Hippocampal formation (tissue), 2 donors: ENCODE measurements around the gene VTI1A.
"Not testable (repeated sequence)": the region's sequence is repeated elsewhere in the genome, so short reads cannot be mapped to it uniquely, and the experiment has no call there.

Experiments used
- DNase-seq, 2 donors: peaks; one replicate each; lab custom pipeline; 2025; lab: John Stamatoyannopoulos, UW

Gene VTI1A

GRCh38 chr10:112588225-112588990, 141.4 kb downstream of the VTI1A start:
- DNase-seq: no peak

- no peak for DNase-seq
Measured at GRCh38 chr10:112589081-112589480, 142.1 kb downstream of the VTI1A start.

GRCh38 chr10:112590786-112591185, 143.8 kb downstream of the VTI1A start:
- DNase-seq: not testable (repeated sequence)

GRCh38 chr10:112593023-112593422, 146.0 kb downstream of the VTI1A start:
- DNase-seq: no peak

GRCh38 chr10:112601214-112602090, 154.4 kb downstream of the VTI1A start:
- DNase-seq: no peak

- no peak for DNase-seq
Measured at GRCh38 chr10:112603062-112603461, 156.0 kb downstream of the VTI1A start.

GRCh38 chr10:112605063-112605462, 158.0 kb downstream of the VTI1A start:
- no peak for DNase-seq

- no peak for DNase-seq
Measured at GRCh38 chr10:112607506-112607905, 160.5 kb downstream of the VTI1A start.

- no peak for DNase-seq
Measured at GRCh38 chr10:112613620-112614019, 166.6 kb downstream of the VTI1A start.

GRCh38 chr10:112614072-112614471, 167.1 kb downstream of the VTI1A start:
- DNase-seq: no peak

GRCh38 chr10:112614586-112614985, 167.6 kb downstream of the VTI1A start:
- no peak for DNase-seq

- DNase-seq: no peak
Measured at GRCh38 chr10:112615269-112615668, 168.3 kb downstream of the VTI1A start.

GRCh38 chr10:112616647-112617046, 169.6 kb downstream of the VTI1A start:
- DNase-seq: no peak

- DNase-seq: no peak
Measured at GRCh38 chr10:112618814-112619213, 171.8 kb downstream of the VTI1A start.

- DNase-seq: no peak
Measured at GRCh38 chr10:112619556-112619955, 172.5 kb downstream of the VTI1A start.

GRCh38 chr10:112622786-112623185, 175.8 kb downstream of the VTI1A start:
- no peak for DNase-seq

GRCh38 chr10:112624546-112625048, 177.6 kb downstream of the VTI1A start:
- no peak for DNase-seq

- no peak for DNase-seq
Measured at GRCh38 chr10:112628951-112629609, 182.1 kb downstream of the VTI1A start.

- no peak for DNase-seq
Measured at GRCh38 chr10:112631501-112632400, 184.7 kb downstream of the VTI1A start.

- DNase-seq: no peak
Measured at GRCh38 chr10:112634096-112634830, 187.2 kb downstream of the VTI1A start.

GRCh38 chr10:112637901-112638300, 190.9 kb downstream of the VTI1A start:
- no peak for DNase-seq
